Measurements from ENCODE around the gene TSPAN5. TPM values are rescaled to one million over a fixed set of nuclear protein-coding genes. Genes with fewer than 3 reads are reported as not detected.
A peak's percentile ranks its signal among the peaks of the same experiment; 100 is the strongest.
"Not testable (repeated sequence)": the region's sequence is repeated elsewhere in the genome, so short reads cannot be mapped to it uniquely, and the experiment has no call there.

TSPAN5 gene
- total RNA-seq, 2 donors from 2014 or later: 1.3 to 2.0 TPM

GRCh38 chr4:98536631-98537030, 121.8 kb downstream of the TSPAN5 start:
- ATAC-seq (no peak), DNase-seq (no peak)
- intact Hi-C loops (cut with DNase I): no loop called here

GRCh38 chr4:98534146-98534545, 124.3 kb downstream of the TSPAN5 start:
- ATAC-seq; intact Hi-C loops (cut with DNase I); DNase-seq: not testable (repeated sequence)

- ATAC-seq (no peak), DNase-seq (no peak)
- intact Hi-C loops (cut with DNase I): no loop called here
These were observed 127.8 kb downstream of the TSPAN5 start for GRCh38 chr4:98530572-98530971.

GRCh38 chr4:98529970-98530569, 128.3 kb downstream of the TSPAN5 start:
- DNase-seq (no peak), ATAC-seq (no peak)
- intact Hi-C loops (cut with DNase I): no loop called here

- DNase-seq (no peak), ATAC-seq (no peak)
- intact Hi-C loops (cut with DNase I): no loop called here
These were observed 129.5 kb downstream of the TSPAN5 start for GRCh38 chr4:98528882-98529281.

- intact Hi-C loops (cut with DNase I): no loop called here
- ATAC-seq (peak in 1 of 2 donors; percentile 57), DNase-seq (no peak)
These were observed 130.7 kb downstream of the TSPAN5 start for GRCh38 chr4:98527534-98528269.

- intact Hi-C loops (cut with DNase I): no loop called here
- DNase-seq (no peak), ATAC-seq (no peak)
These were observed 134.2 kb downstream of the TSPAN5 start for GRCh38 chr4:98524230-98524629.

GRCh38 chr4:98522636-98523395, 135.6 kb downstream of the TSPAN5 start:
- intact Hi-C loops (cut with DNase I): no loop called here
- no peak for DNase-seq
- no peak for ATAC-seq

- no peak for DNase-seq
- intact Hi-C loops (cut with DNase I): no loop called here
- ATAC-seq: no peak
These were observed 136.3 kb downstream of the TSPAN5 start for GRCh38 chr4:98522062-98522461.

GRCh38 chr4:98521486-98521885, 136.9 kb downstream of the TSPAN5 start:
- ATAC-seq: peak in 1 of 2 donors; percentile 83
- intact Hi-C loops (cut with DNase I): no loop called here
- no peak for DNase-seq

GRCh38 chr4:98519268-98519977, 139.0 kb downstream of the TSPAN5 start:
- ATAC-seq (peak in 1 of 2 donors; percentile 30), DNase-seq (no peak)
- intact Hi-C loops (cut with DNase I): no loop called here

- DNase-seq (no peak), ATAC-seq (no peak)
- intact Hi-C loops (cut with DNase I): no loop called here
These were observed 139.7 kb downstream of the TSPAN5 start for GRCh38 chr4:98518559-98519267.

- DNase-seq (no peak), ATAC-seq (peak in 1 of 2 donors; percentile 44)
- intact Hi-C loops (cut with DNase I): no loop called here
These were observed 141.0 kb downstream of the TSPAN5 start for GRCh38 chr4:98517218-98518021.

- intact Hi-C loops (cut with DNase I): no loop called here
- no peak for ATAC-seq
- no peak for DNase-seq
These were observed 141.8 kb downstream of the TSPAN5 start for GRCh38 chr4:98516441-98517217.

- no peak for DNase-seq
- peak in 1 of 2 donors; percentile 88 for ATAC-seq
- intact Hi-C loops (cut with DNase I): no loop called here
These were observed 142.4 kb downstream of the TSPAN5 start for GRCh38 chr4:98516042-98516440.

- ATAC-seq (no peak), DNase-seq (no peak)
- intact Hi-C loops (cut with DNase I): no loop called here
These were observed 143.0 kb downstream of the TSPAN5 start for GRCh38 chr4:98515470-98515809.

- no peak for DNase-seq
- intact Hi-C loops (cut with DNase I): no loop called here
- ATAC-seq: no peak
These were observed 143.5 kb downstream of the TSPAN5 start for GRCh38 chr4:98514741-98515469.

All from left cardiac atrium (tissue), 4 donors.